ENCODE results near the gene GABRA6.

DNA sequence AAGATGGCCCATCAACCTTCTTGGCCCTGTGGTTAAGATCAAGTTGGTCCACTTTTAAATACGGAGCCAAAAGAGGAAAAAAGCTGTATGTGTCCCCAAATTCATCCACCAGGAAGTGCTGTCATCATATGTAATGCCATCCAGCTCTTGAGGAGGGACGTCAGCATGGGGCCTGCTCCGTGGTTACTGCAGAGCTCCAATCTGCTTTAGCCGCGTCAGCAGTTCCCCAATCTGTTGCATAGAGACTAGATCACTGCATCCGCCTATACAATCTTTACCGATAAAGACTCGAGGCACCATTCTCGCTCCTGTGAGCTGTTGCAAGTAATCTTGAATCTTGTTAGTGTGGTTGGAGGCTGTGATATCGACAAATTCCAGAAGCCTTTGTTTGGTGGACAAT, 65.7 kb downstream of the GABRA6 start:
- no peak for TF ChIP-seq POLR2AphosphoS5 (IDR thresholded peaks at IDR 0.05; ENCODE audit: borderline replicate concordance, low read depth, low read length)
- TF ChIP-seq EZH2 (IDR thresholded peaks at IDR 0.05), result no peak

Data from SK-N-MC (cell line).